AG04449 (cell line): ENCODE data around the gene RRP7A.
"Not testable (repeated sequence)": the region's sequence is repeated elsewhere in the genome, so short reads cannot be mapped to it uniquely, and the experiment has no call there.

Source experiments
- CTCF ChIA-PET: fragments of 350-600 bp; formaldehyde crosslinking; extraction: SDS; loops from one replicate; lab custom pipeline; 2021; ENCODE audit warnings: antibody characterized with exemption; lab: Yijun Ruan, JAX
- POLR2A ChIA-PET: fragments of 400-600, 350-600 bp; formaldehyde crosslinking; extraction: SDS; loops from one replicate; lab custom pipeline; 2020; ENCODE audit warnings: antibody characterized with exemption, inconsistent platforms; lab: Yijun Ruan, JAX
- DNase-seq: peaks from one replicate; pipeline ENCODE4 v3.0.0-alpha.2; 2010; ENCODE audit warnings: low read depth, low spot score
- H3K4me3 ChIP-seq: 2 replicates; pipeline ENCODE4 v1.5.1; 2011; ENCODE audit warnings: low read depth, mild to moderate bottlenecking, control low read depth, low read length
- CTCF ChIP-seq: IDR thresholded peaks from one replicate; pipeline ENCODE4 v1.5.1; 2011; ENCODE audit warnings: mild to moderate bottlenecking, moderate library complexity, low read length, control low read depth, inconsistent platforms; ENCODE audit not compliant: insufficient read depth; ENCODE audit errors: missing control alignments

The RRP7A gene

GRCh38 chr22:42515896-42516295 lies 3.7 kb downstream of the RRP7A start:
- POLR2A ChIA-PET, result no interaction called here
- DNase-seq, result no peak
- H3K4me3 ChIP-seq, result no peak overlapping the region
- no peak for TF ChIP-seq CTCF
- CTCF ChIA-PET, result no interaction called here

GRCh38 chr22:42515304-42515703 lies 4.3 kb downstream of the RRP7A start:
- DNase-seq, H3K4me3 ChIP-seq, POLR2A ChIA-PET, CTCF ChIA-PET: not testable (repeated sequence)

GRCh38 chr22:42514331-42514730 lies 5.3 kb downstream of the RRP7A start:
- POLR2A ChIA-PET, H3K4me3 ChIP-seq, CTCF ChIA-PET, DNase-seq: not testable (repeated sequence)

- DNase-seq, POLR2A ChIA-PET, CTCF ChIA-PET: not testable (repeated sequence)
Measured at GRCh38 chr22:42512273-42512990, 7.2 kb downstream of the RRP7A start.

GRCh38 chr22:42511401-42511891 lies 8.2 kb downstream of the RRP7A start:
- no peak for DNase-seq
- CTCF ChIA-PET, result no interaction called here
- no peak for TF ChIP-seq CTCF
- POLR2A ChIA-PET, result no interaction called here
- no peak overlapping the region for H3K4me3 ChIP-seq

More at GRCh38 chr22:42512273-42512990, 7.2 kb downstream of the RRP7A start:
- H3K4me3 ChIP-seq, result not testable (repeated sequence)

GRCh38 chr22:42509548-42509947 lies 10.0 kb downstream of the RRP7A start:
- no peak for TF ChIP-seq CTCF
- ChIA-PET POLR2A (interaction anchor here (0.7 kb wide), 1 partner anchor 44 kb away, joined by 3 read pairs; the partner anchor contains the start of gene SERHL2), CTCF (no interaction called here)
- no peak overlapping the region for H3K4me3 ChIP-seq
- no peak for DNase-seq

- POLR2A ChIA-PET, CTCF ChIA-PET, DNase-seq, H3K4me3 ChIP-seq: not testable (repeated sequence)
Measured at GRCh38 chr22:42508975-42509364, 10.6 kb downstream of the RRP7A start.

GRCh38 chr22:42508327-42508974 lies 11.1 kb downstream of the RRP7A start:
- H3K4me3 ChIP-seq, CTCF ChIA-PET, DNase-seq: not testable (repeated sequence)
- POLR2A ChIA-PET, result interaction anchor here (0.6 kb wide), 1 partner anchor 59 kb away, joined by 3 read pairs; no protein-coding TSS in a partner anchor

GRCh38 chr22:42500836-42501179 lies 18.8 kb downstream of the RRP7A start:
- H3K4me3 ChIP-seq, result peak overlapping the region; percentile 41
- ChIA-PET POLR2A (no interaction called here), CTCF (no interaction called here)
- no peak for DNase-seq
- TF ChIP-seq CTCF, result no peak
